Neural progenitor cell (in vitro differentiated cells): ENCODE data around the gene NDUFS8.

Experiments
- CTCF ChIP-seq: fragments of 200-600 bp; sonication (generic); IDR thresholded peaks from 2 replicates; pipeline ENCODE4 v1.5.1; 2017; ENCODE audit warnings: antibody characterized with exemption, mild to moderate bottlenecking
- EZH2 ChIP-seq: fragments of 200-600 bp; sonication (generic); IDR thresholded peaks from 2 replicates; pipeline ENCODE4 v1.6.1; 2017; ENCODE audit warnings: antibody characterized with exemption, mild to moderate bottlenecking, moderate library complexity
- EZH2phosphoT487 ChIP-seq: fragments of 200-600 bp; sonication (generic); IDR thresholded peaks from 2 replicates; pipeline ENCODE4 v1.6.1; 2017; ENCODE audit warnings: antibody characterized with exemption

- TF ChIP-seq CTCF, result no peak
- no peak for TF ChIP-seq EZH2
- TF ChIP-seq EZH2phosphoT487, result no peak
Measured at GRCh38 chr11:67999704-68000103, 30.8 kb upstream of the NDUFS8 start.
